ENCODE data around the gene CATSPER1.

DNA sequence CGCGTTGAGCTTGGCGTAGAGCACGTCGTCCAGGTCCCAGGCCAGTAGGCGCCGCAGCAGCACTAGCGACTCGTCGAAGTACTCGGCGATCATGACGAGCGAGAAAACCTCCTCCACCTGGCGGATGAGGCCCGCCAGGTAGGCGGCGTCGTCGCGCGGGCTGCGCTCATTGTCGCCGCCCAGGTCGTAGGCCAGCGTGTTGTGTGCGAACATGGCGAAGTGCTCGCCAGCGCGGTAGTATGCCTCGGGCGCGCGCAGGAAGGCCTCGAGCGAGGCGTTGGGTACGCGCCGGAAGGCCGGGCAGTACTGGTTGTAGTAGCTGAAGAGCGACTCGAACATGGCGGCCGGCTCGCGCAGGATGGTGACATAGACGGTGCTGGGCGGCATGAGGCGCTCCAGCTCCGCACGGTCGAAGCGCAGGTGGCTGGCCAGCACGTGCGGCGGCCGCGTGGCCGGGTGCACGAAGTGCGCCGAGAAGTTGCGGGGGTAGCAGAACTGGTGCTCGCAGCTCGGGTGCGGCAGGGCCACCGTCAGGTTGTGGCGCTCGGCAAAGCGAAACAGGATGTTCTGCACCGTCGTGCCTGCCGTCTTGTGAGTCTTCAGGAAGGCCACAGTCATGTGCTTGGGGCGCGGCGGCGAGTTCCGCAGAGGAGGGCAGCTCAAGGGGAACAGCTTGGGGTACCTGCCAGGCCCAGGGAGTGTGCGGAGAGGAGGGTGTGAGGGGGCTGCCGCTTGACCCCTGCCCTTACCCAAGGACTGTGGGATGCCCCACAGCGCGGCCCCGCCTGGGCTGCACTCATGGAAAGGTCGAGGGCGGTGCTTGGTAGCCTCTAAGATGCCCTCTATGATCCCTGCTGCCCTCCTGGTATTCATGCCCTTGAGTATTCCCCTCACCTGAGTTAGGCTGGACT is 17.0 kb upstream of the CATSPER1 start:
- TF ChIP-seq, protein P1, sequence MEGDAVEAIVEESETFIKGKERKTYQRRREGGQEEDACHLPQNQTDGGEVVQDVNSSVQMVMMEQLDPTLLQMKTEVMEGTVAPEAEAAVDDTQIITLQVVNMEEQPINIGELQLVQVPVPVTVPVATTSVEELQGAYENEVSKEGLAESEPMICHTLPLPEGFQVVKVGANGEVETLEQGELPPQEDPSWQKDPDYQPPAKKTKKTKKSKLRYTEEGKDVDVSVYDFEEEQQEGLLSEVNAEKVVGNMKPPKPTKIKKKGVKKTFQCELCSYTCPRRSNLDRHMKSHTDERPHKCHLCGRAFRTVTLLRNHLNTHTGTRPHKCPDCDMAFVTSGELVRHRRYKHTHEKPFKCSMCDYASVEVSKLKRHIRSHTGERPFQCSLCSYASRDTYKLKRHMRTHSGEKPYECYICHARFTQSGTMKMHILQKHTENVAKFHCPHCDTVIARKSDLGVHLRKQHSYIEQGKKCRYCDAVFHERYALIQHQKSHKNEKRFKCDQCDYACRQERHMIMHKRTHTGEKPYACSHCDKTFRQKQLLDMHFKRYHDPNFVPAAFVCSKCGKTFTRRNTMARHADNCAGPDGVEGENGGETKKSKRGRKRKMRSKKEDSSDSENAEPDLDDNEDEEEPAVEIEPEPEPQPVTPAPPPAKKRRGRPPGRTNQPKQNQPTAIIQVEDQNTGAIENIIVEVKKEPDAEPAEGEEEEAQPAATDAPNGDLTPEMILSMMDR (IDR thresholded peaks at IDR 0.05; ENCODE audit: low read length): no peak
- no peak for TF ChIP-seq EZH2 (optimal IDR thresholded peaks at IDR 0.05; ENCODE audit: low read depth, low read length)
